GM06990 (cell line): ENCODE measurements around the gene ADCY10.

Experiments
- DNase-seq: peaks from one replicate; pipeline ENCODE4 v3.0.0-alpha.2; 2011; ENCODE audit not compliant: insufficient read length; ENCODE audit errors: extremely low read depth
- H3K27me3 ChIP-seq: replicated peaks from 2 replicates; pipeline ENCODE4 v1.6.0; 2011; ENCODE audit warnings: low read length; ENCODE audit not compliant: control insufficient read depth, insufficient read depth
- H3K36me3 ChIP-seq: 2 replicates; pipeline ENCODE4 v1.5.1; 2011; ENCODE audit warnings: low read length; ENCODE audit not compliant: control insufficient read depth, insufficient read depth
- H3K4me3 ChIP-seq: replicated peaks from 2 replicates; pipeline ENCODE4 v1.5.1; 2011; ENCODE audit warnings: low read depth, mild to moderate bottlenecking, control low read depth, low read length
- TF ChIP-seq, protein P1 (sequence below): IDR thresholded peaks from 2 replicates; pipeline ENCODE4 v1.5.1; 2011; ENCODE audit warnings: low read length, control low read depth, mild to moderate bottlenecking, inconsistent platforms; ENCODE audit not compliant: insufficient read depth, poor library complexity, severe bottlenecking

The ADCY10 gene, protein sequence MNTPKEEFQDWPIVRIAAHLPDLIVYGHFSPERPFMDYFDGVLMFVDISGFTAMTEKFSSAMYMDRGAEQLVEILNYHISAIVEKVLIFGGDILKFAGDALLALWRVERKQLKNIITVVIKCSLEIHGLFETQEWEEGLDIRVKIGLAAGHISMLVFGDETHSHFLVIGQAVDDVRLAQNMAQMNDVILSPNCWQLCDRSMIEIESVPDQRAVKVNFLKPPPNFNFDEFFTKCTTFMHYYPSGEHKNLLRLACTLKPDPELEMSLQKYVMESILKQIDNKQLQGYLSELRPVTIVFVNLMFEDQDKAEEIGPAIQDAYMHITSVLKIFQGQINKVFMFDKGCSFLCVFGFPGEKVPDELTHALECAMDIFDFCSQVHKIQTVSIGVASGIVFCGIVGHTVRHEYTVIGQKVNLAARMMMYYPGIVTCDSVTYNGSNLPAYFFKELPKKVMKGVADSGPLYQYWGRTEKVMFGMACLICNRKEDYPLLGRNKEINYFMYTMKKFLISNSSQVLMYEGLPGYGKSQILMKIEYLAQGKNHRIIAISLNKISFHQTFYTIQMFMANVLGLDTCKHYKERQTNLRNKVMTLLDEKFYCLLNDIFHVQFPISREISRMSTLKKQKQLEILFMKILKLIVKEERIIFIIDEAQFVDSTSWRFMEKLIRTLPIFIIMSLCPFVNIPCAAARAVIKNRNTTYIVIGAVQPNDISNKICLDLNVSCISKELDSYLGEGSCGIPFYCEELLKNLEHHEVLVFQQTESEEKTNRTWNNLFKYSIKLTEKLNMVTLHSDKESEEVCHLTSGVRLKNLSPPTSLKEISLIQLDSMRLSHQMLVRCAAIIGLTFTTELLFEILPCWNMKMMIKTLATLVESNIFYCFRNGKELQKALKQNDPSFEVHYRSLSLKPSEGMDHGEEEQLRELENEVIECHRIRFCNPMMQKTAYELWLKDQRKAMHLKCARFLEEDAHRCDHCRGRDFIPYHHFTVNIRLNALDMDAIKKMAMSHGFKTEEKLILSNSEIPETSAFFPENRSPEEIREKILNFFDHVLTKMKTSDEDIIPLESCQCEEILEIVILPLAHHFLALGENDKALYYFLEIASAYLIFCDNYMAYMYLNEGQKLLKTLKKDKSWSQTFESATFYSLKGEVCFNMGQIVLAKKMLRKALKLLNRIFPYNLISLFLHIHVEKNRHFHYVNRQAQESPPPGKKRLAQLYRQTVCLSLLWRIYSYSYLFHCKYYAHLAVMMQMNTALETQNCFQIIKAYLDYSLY (N-terminal part only)

DNA sequence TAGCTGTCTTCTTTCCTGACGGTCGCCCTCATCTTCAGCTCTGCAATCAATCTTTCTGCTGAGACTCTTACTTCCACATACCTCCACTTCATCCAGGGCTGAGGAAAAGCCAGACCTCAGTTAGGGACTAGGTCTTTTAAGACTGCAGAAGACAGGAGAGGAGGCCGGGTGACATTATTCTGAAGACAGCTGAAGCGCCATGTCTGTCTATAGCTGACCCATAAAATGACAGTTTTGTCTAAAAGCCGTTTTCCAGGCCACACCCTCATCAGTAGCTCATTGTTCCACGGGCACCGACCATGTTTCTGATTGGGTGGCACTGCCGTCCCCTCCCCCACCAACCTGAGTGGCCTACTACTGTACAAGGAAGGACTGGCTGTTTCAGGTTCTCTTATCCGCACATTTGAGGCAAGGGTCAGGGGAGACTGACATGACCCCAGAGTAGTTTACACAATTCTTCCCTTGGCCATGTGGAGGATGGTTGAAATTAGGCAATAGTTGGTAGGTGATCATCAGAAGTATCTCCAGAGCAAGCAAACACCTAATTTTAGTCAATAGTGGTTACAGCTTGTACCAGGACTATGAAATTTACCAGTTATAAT, at the start of gene ADCY10:
Gene ADCY10, minus strand, starts transcription at position 240 of the 602 bp plus-strand sequence. CDS start 8,994 bp downstream, outside the sequence.
- no peak for DNase-seq
- no peak within 1 kb of the TSS for H3K4me3 ChIP-seq
- TF ChIP-seq, protein P1, sequence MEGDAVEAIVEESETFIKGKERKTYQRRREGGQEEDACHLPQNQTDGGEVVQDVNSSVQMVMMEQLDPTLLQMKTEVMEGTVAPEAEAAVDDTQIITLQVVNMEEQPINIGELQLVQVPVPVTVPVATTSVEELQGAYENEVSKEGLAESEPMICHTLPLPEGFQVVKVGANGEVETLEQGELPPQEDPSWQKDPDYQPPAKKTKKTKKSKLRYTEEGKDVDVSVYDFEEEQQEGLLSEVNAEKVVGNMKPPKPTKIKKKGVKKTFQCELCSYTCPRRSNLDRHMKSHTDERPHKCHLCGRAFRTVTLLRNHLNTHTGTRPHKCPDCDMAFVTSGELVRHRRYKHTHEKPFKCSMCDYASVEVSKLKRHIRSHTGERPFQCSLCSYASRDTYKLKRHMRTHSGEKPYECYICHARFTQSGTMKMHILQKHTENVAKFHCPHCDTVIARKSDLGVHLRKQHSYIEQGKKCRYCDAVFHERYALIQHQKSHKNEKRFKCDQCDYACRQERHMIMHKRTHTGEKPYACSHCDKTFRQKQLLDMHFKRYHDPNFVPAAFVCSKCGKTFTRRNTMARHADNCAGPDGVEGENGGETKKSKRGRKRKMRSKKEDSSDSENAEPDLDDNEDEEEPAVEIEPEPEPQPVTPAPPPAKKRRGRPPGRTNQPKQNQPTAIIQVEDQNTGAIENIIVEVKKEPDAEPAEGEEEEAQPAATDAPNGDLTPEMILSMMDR: no peak
- peaks cover 3% of the 10 kb centered on the region for H3K36me3 ChIP-seq
- H3K27me3 ChIP-seq: no peaks in the 10 kb centered on the region

DNA sequence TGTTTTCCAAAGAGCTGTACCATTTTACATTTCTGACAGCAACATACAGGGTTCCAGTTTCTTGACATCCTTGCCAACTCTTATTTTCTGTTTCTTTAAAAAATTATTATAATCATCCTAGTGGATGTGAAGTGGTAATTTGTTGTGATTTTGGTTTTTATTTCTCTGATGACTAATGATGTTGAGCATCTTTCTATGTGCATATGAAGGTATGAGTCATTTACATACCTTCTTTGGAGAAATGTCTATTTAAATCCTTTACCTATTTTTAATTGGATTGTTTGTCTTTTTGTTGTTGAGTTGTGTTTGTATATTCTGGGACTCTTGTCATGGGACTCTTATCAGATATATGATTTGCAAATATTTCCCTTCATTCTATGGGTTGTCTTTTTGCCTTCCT, 43.8 kb upstream of the ADCY10 start:
- no peak for DNase-seq
- TF ChIP-seq, protein P1: no peak
- Histone ChIP-seq H3K36me3 (peaks cover 2% of the 10 kb centered on the region), H3K27me3 (no peaks in the 10 kb centered on the region), H3K4me3 (no peak overlapping the region)

DNA sequence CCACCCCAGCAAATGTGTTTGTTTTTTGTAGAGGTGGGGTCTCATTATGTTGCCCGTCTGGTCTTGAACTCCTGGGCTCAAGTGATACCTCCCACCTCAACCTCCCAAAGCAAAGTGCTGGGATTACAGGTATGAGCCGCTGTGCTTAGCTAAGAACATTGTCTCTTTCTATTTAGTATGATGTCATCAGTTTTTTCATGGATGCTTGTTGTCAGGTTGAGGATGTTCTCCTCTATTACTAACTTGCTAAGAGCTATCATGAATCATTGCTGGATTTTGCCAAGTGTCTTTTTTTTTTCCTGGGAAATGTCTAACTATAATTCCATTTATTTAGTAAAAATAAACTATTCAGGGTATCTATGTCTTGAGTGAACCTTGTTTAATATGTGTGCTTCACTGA, 42.0 kb upstream of the ADCY10 start:
- H3K4me3 ChIP-seq: no peak overlapping the region
- TF ChIP-seq, protein P1: no peak
- no peak for DNase-seq
- H3K27me3 ChIP-seq: no peaks in the 10 kb centered on the region
- peaks cover 4% of the 10 kb centered on the region for H3K36me3 ChIP-seq

DNA sequence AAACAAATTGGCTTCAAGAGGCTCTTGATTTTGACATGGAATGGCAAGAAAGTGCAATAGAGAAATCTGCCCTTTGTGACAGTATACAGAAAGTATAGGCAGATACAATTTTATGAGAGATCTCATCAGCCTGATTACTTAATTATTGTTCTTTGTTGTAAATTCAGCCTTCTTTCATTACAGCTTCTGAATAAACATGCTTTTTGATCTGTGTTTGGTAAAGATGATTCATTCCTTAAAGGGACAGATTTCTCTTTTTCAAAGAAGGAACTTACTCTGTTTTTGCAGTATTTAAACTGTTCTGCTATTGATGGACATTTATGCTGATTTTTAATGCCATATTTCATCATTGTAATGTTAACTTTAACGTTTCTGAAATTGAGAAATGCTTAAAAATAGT, 36.6 kb upstream of the ADCY10 start:
- TF ChIP-seq, protein P1: no peak
- no peak for DNase-seq
- no peaks in the 10 kb centered on the region for H3K27me3 ChIP-seq
- peaks cover 2% of the 10 kb centered on the region for H3K36me3 ChIP-seq
- no peak overlapping the region for H3K4me3 ChIP-seq

DNA sequence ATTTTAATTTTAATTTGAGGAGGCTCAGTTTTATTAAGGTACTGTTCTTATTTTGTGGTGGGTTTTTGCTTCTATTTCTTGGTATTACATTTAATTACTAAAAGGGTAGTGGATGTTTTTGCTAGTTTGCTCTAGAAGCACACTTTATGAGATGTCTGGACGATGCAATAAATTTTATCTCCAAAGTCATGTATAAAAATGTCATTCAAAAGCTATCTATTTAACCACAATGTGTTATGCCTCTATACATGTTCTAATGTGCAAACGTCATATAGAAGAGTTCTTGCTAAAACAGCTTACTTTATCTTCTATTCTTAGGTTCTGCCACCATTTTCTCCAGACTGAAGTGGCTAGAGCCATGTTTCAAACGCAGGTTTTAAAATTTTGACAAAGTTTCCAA, 35.9 kb upstream of the ADCY10 start:
- DNase-seq: no peak
- peaks cover 2% of the 10 kb centered on the region for H3K36me3 ChIP-seq
- no peaks in the 10 kb centered on the region for H3K27me3 ChIP-seq
- no peak overlapping the region for H3K4me3 ChIP-seq
- TF ChIP-seq, protein P1: no peak
